Neuronal stem cell (in vitro differentiated cells): Measurements from ENCODE around the gene G2E3.

Source experiments
- DNase-seq: peaks from one replicate; pipeline ENCODE4 v3.0.0-alpha.2; 2013; ENCODE audit warnings: low spot score
- H2AFZ ChIP-seq: one replicate; pipeline ENCODE4 v1.6.1; 2013; ENCODE audit warnings: mild to moderate bottlenecking, low read length, inconsistent platforms
- H2AK5ac ChIP-seq: 2 replicates; pipeline ENCODE4 v1.6.1; 2013; ENCODE audit warnings: low read depth, mild to moderate bottlenecking, inconsistent platforms, low read length, moderate library complexity, mixed read lengths
- H2BK120ac ChIP-seq: 2 replicates; pipeline ENCODE4 v1.6.1; 2013; ENCODE audit warnings: low read depth, mild to moderate bottlenecking, inconsistent platforms, low read length, moderate library complexity, mixed read lengths
- H2BK12ac ChIP-seq: one replicate; pipeline ENCODE4 v1.6.1; 2013; ENCODE audit warnings: low read length, inconsistent platforms
- H2BK15ac ChIP-seq: 2 replicates; pipeline ENCODE4 v1.6.1; 2013; ENCODE audit warnings: mild to moderate bottlenecking, low read length, inconsistent platforms, mixed read lengths
- H2BK5ac ChIP-seq: one replicate; pipeline ENCODE4 v1.6.1; 2013; ENCODE audit warnings: inconsistent platforms, mild to moderate bottlenecking, low read length, moderate library complexity
- H3K14ac ChIP-seq: one replicate; pipeline ENCODE4 v1.6.1; 2013; ENCODE audit warnings: low read length, inconsistent platforms
- H3K18ac ChIP-seq: 2 replicates; pipeline ENCODE4 v1.6.1; 2013; ENCODE audit warnings: low read length, inconsistent platforms
- H3K23ac ChIP-seq: 2 replicates; pipeline ENCODE4 v1.6.1; 2013; ENCODE audit warnings: low read depth, mild to moderate bottlenecking, mixed read lengths, low read length, inconsistent platforms; ENCODE audit not compliant: poor library complexity
- H3K27ac ChIP-seq: replicated peaks from 3 replicates; pipeline ENCODE4 v1.5.1; 2013; ENCODE audit warnings: low read length, inconsistent platforms
- H3K27me3 ChIP-seq, 3 experiments: 2 replicates each; pipeline ENCODE4 v1.6.1; 2013; ENCODE audit warnings: low read length in 3 of 3, mild to moderate bottlenecking in 2 of 3, inconsistent platforms in 1 of 3, low read depth in 1 of 3, mixed read lengths in 1 of 3, moderate library complexity in 1 of 3; ENCODE audit not compliant: control insufficient read depth in 3 of 3, insufficient read depth in 3 of 3
- H3K36me3 ChIP-seq, 2 donors: replicated peaks in 1 of 2; 2 replicates each; pipeline ENCODE4 v1.6.1; 2013; ENCODE audit warnings: low read length in 2 of 2; ENCODE audit not compliant: control insufficient read depth in 2 of 2, insufficient read depth in 2 of 2
- H3K4ac ChIP-seq: 2 replicates; pipeline ENCODE4 v1.6.1; 2013; ENCODE audit warnings: inconsistent platforms, mild to moderate bottlenecking, low read length, moderate library complexity
- H3K4me1 ChIP-seq, 2 donors: 1 replicate in 1 of 2; 2 replicates in 1 of 2; pipeline ENCODE4 v1.6.1; 2013; ENCODE audit warnings: low read length in 2 of 2, low read depth in 1 of 2; ENCODE audit not compliant: control insufficient read depth in 2 of 2, insufficient read depth in 1 of 2
- H3K4me2 ChIP-seq: one replicate; pipeline ENCODE4 v1.6.1; 2013; ENCODE audit warnings: mild to moderate bottlenecking, low read length, inconsistent platforms; ENCODE audit not compliant: insufficient read depth, poor library complexity, severe bottlenecking
- H3K4me3 ChIP-seq, 2 donors: 2 replicates each; pipeline ENCODE4 v1.5.1; 2013; ENCODE audit warnings: low read length in 2 of 2, mild to moderate bottlenecking in 2 of 2, inconsistent platforms in 1 of 2, moderate library complexity in 1 of 2
- H3K79me1 ChIP-seq: one replicate; pipeline ENCODE4 v1.6.1; 2013; ENCODE audit warnings: low read depth, mild to moderate bottlenecking, inconsistent platforms, low read length, moderate library complexity
- H3K9ac ChIP-seq: one replicate; pipeline ENCODE4 v1.6.1; 2013; ENCODE audit warnings: mild to moderate bottlenecking, low read depth, low read length, inconsistent platforms; ENCODE audit not compliant: poor library complexity
- H3K9me3 ChIP-seq, 2 donors: replicated peaks in 1 of 2; 2 replicates each; pipeline versions ENCODE3 to v1.6.1; 2013; ENCODE audit warnings: low read length in 2 of 2, mild to moderate bottlenecking in 2 of 2, inconsistent platforms in 1 of 2, low read depth in 1 of 2, mixed read lengths in 1 of 2, moderate library complexity in 1 of 2; ENCODE audit not compliant: control insufficient read depth in 2 of 2, insufficient read depth in 1 of 2
- H4K8ac ChIP-seq: one replicate; pipeline ENCODE4 v1.6.1; 2013; ENCODE audit warnings: low read depth, mild to moderate bottlenecking, inconsistent platforms, low read length, moderate library complexity
- H4K91ac ChIP-seq: one replicate; pipeline ENCODE4 v1.6.1; 2013; ENCODE audit warnings: low read length, low read depth, mild to moderate bottlenecking, inconsistent platforms; ENCODE audit not compliant: poor library complexity
- WGBS, 2 donors: extraction: QIAGEN DNeasy Blood & Tissue Kit; methylation state at CpG; one replicate each; pipeline ENCODE4 v1.1.7; 2013; ENCODE audit warnings: missing lambda C conversion rate in 2 of 2, mixed read lengths in 1 of 2; ENCODE audit not compliant: insufficient read length in 2 of 2, insufficient replicate concordance in 1 of 2; ENCODE audit errors: extremely low coverage in 2 of 2; 5-methylcytosine and 5-hydroxymethylcytosine counted together

The G2E3 gene

GRCh38 chr14:30621354-30621939, 62.5 kb downstream of the G2E3 start:
- H3K9ac ChIP-seq, result no peak overlapping the region
- peak overlapping the region; percentile 83 to 93 for H3K4me3 ChIP-seq
- peak; percentile 1 for DNase-seq
- H3K4me1 ChIP-seq, result no peaks in the 10 kb centered on the region
- no peak overlapping the region for H3K14ac ChIP-seq
- peak overlapping the region; percentile 93 for H2AFZ ChIP-seq
- no peak overlapping the region for H3K4ac ChIP-seq
- H2BK5ac ChIP-seq, result no peak overlapping the region
- no peak overlapping the region for H3K18ac ChIP-seq
- no peak overlapping the region for H3K27ac ChIP-seq
- H2BK120ac ChIP-seq, result no peak overlapping the region
- H3K9me3 ChIP-seq, result no peaks in the 10 kb centered on the region
- H3K23ac ChIP-seq, result no peak overlapping the region
- H2BK12ac ChIP-seq, result no peak overlapping the region
- WGBS, 2 donors, result no CpG with 5 or more reads among the region's 17 CpGs
- no peak overlapping the region for H2BK15ac ChIP-seq
- H3K4me2 ChIP-seq, result peak overlapping the region; percentile 47
- peaks cover 0 to 26% of the 10 kb centered on the region in 2 donors for H3K36me3 ChIP-seq
- H3K79me1 ChIP-seq, result no peaks in the 10 kb centered on the region
- no peaks in the 10 kb centered on the region for H3K27me3 ChIP-seq
- H2AK5ac ChIP-seq, result no peak overlapping the region
- H4K8ac ChIP-seq, result peak overlapping the region; percentile 78
- no peak overlapping the region for H4K91ac ChIP-seq

GRCh38 chr14:30621940-30622830, 63.2 kb downstream of the G2E3 start, which contains the start of gene SCFD1:
Gene SCFD1, plus strand, starts transcription at chr14:30622319. Its CDS starts 20 bp downstream, at chr14:30622339.
- H3K4me1 ChIP-seq, result no peaks in the 10 kb centered on the region
- H3K9me3 ChIP-seq, result no peaks in the 10 kb centered on the region
- H3K18ac ChIP-seq, result peak within 1 kb of the TSS; percentile 69
- peak within 1 kb of the TSS; percentile 90 for H3K27ac ChIP-seq
- DNase-seq, result peak; percentile 82
- H2AFZ ChIP-seq, result peak within 1 kb of the TSS; percentile 93
- no CpG with 5 or more reads among the region's 35 CpGs for WGBS, 2 donors
- peak within 1 kb of the TSS; percentile 65 for H3K9ac ChIP-seq
- H3K4ac ChIP-seq, result no peak within 1 kb of the TSS
- peak within 1 kb of the TSS; percentile 83 to 93 for H3K4me3 ChIP-seq
- no peaks in the 10 kb centered on the region for H3K79me1 ChIP-seq
- no peak within 1 kb of the TSS for H3K14ac ChIP-seq
- H4K8ac ChIP-seq, result peak within 1 kb of the TSS; percentile 78
- H2BK120ac ChIP-seq, result no peak within 1 kb of the TSS
- no peak within 1 kb of the TSS for H2AK5ac ChIP-seq
- no peaks in the 10 kb centered on the region for H3K27me3 ChIP-seq
- H4K91ac ChIP-seq, result no peak within 1 kb of the TSS
- no peak within 1 kb of the TSS for H2BK15ac ChIP-seq
- no peak within 1 kb of the TSS for H2BK5ac ChIP-seq
- H2BK12ac ChIP-seq, result no peak within 1 kb of the TSS
- H3K23ac ChIP-seq, result peak within 1 kb of the TSS; percentile 37
- H3K4me2 ChIP-seq, result peak within 1 kb of the TSS; percentile 47
- peaks cover 0 to 26% of the 10 kb centered on the region in 2 donors for H3K36me3 ChIP-seq

GRCh38 chr14:30623412-30624131, 64.6 kb downstream of the G2E3 start:
- no peak overlapping the region for H2BK15ac ChIP-seq
- H4K91ac ChIP-seq, result no peak overlapping the region
- no peak overlapping the region for H2BK5ac ChIP-seq
- H3K14ac ChIP-seq, result no peak overlapping the region
- H3K27ac ChIP-seq, result no peak overlapping the region
- no peak overlapping the region for H3K18ac ChIP-seq
- no peak overlapping the region for H2BK12ac ChIP-seq
- DNase-seq, result no peak
- H3K4me2 ChIP-seq, result no peak overlapping the region
- peaks cover 0 to 24% of the 10 kb centered on the region in 2 donors for H3K36me3 ChIP-seq
- H4K8ac ChIP-seq, result no peak overlapping the region
- H2AK5ac ChIP-seq, result no peak overlapping the region
- no peak overlapping the region for H3K9ac ChIP-seq
- H3K79me1 ChIP-seq, result no peaks in the 10 kb centered on the region
- H3K4me3 ChIP-seq, result peak overlapping the region in 1 of 2 donors; percentile 83
- H2AFZ ChIP-seq, result no peak overlapping the region
- H2BK120ac ChIP-seq, result no peak overlapping the region
- WGBS, 2 donors, result no CpG with 5 or more reads among the region's 7 CpGs
- H3K4me1 ChIP-seq, result no peaks in the 10 kb centered on the region
- no peak overlapping the region for H3K23ac ChIP-seq
- H3K9me3 ChIP-seq, result no peaks in the 10 kb centered on the region
- H3K4ac ChIP-seq, result no peak overlapping the region
- H3K27me3 ChIP-seq, result no peaks in the 10 kb centered on the region

- Histone ChIP-seq H3K4me2 (no peak overlapping the region), H3K36me3 (peaks cover 0 to 27% of the 10 kb centered on the region in 2 donors), H3K27me3 (no peaks in the 10 kb centered on the region), H2BK15ac (no peak overlapping the region), H3K27ac (no peak overlapping the region), H2BK120ac (no peak overlapping the region), H3K4me1 (no peaks in the 10 kb centered on the region), H3K9ac (no peak overlapping the region), H2AK5ac (no peak overlapping the region), H3K23ac (no peak overlapping the region), H2AFZ (no peak overlapping the region), H2BK5ac (no peak overlapping the region), H4K91ac (no peak overlapping the region), H2BK12ac (no peak overlapping the region), H3K14ac (no peak overlapping the region), H3K79me1 (no peaks in the 10 kb centered on the region), H3K18ac (no peak overlapping the region), H3K4me3 (no peak overlapping the region), H3K4ac (no peak overlapping the region), H3K9me3 (no peaks in the 10 kb centered on the region), H4K8ac (no peak overlapping the region)
- no peak for DNase-seq
- WGBS, 2 donors, result no CpG with 5 or more reads among the region's 5 CpGs
These were observed 65.1 kb downstream of the G2E3 start for GRCh38 chr14:30624132-30624423.
